ENCODE results near the gene ITGB1BP2. TPM values are rescaled to one million over a fixed set of nuclear protein-coding genes. Genes with fewer than 3 reads are reported as not detected.
"Not testable (repeated sequence)": the region's sequence is repeated elsewhere in the genome, so short reads cannot be mapped to it uniquely, and the experiment has no call there.

The ITGB1BP2 gene
- total and polyA plus RNA-seq, 12 donors, result 0.18 to 3.2 (median 0.83) TPM; not detected in 1

DNA sequence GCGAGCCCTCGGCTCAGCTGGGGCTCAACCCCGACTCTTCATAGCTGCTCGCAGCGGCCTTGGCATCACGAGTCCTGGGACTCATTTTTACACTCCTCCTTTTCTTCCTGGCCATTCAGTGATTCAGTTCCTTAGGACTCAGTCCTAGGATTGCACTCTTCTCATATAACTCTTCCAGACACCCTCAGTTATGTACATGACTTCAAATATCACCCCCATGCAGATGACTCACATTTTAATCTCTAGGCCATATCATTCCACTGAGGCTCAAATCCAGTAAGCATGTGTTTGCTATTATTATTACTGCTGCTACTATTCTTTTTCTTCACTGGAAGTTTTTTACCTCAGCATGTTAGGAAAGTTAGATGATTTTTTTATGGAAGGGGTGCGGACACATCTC, 14.4 kb downstream of the ITGB1BP2 start:
- H3K27ac ChIP-seq, result no peak overlapping the region
- intact Hi-C loops (cut with DNase I), result no loop called here

DNA sequence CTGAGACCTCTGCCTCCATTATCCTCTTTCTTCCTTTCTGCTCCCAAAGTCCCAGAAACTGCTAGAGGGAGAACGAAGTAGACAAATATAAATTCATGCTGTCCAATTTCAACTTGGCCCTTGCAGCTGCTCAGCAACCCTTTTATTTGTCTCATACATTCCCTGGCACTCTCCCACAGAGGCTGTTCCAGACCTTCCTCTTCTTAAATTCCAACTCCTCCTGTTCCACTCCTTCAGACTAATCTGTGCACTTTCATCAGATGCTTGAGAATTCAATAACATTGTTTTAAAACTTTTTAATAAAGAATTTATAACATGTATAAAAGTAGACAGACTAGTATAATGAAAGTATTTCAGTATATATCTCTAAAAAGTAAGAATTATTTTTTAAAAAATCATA, 15.4 kb downstream of the ITGB1BP2 start:
- H3K27ac ChIP-seq; H3K9me3 ChIP-seq (replicated peaks in 1 of 3); H3K4me1 ChIP-seq (replicated peaks in 1 of 2); DNase-seq; H3K36me3 ChIP-seq (replicated peaks in 1 of 2); H3K27me3 ChIP-seq; intact Hi-C loops (cut with DNase I); H3K4me3 ChIP-seq: not testable (repeated sequence)
- 63% methylated on average over 1 of the region's 1 CpG; no CpG with 5 or more reads in 3 of the 4 donors for WGBS, 4 donors

More for the DNA sequence above, 14.4 kb downstream of the ITGB1BP2 start:
- Histone ChIP-seq H3K36me3 (replicated peaks in 1 of 2) (no peaks in the 10 kb centered on the region), H3K4me3 (no peak overlapping the region), H3K27me3 (no peaks in the 10 kb centered on the region), H3K9me3 (replicated peaks in 1 of 3) (no peaks in the 10 kb centered on the region), H3K4me1 (replicated peaks in 1 of 2) (no peaks in the 10 kb centered on the region)
- 80 to 93% (median 85%) methylated on average over 5 to 7 of the region's 7 CpGs for WGBS, 4 donors
- TF ChIP-seq POLR2A (IDR thresholded peaks at IDR 0.05), result no peak
- TF ChIP-seq, protein P1, sequence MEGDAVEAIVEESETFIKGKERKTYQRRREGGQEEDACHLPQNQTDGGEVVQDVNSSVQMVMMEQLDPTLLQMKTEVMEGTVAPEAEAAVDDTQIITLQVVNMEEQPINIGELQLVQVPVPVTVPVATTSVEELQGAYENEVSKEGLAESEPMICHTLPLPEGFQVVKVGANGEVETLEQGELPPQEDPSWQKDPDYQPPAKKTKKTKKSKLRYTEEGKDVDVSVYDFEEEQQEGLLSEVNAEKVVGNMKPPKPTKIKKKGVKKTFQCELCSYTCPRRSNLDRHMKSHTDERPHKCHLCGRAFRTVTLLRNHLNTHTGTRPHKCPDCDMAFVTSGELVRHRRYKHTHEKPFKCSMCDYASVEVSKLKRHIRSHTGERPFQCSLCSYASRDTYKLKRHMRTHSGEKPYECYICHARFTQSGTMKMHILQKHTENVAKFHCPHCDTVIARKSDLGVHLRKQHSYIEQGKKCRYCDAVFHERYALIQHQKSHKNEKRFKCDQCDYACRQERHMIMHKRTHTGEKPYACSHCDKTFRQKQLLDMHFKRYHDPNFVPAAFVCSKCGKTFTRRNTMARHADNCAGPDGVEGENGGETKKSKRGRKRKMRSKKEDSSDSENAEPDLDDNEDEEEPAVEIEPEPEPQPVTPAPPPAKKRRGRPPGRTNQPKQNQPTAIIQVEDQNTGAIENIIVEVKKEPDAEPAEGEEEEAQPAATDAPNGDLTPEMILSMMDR (IDR thresholded peaks at IDR 0.05), result no peak
- DNase-seq, result no peak

DNA sequence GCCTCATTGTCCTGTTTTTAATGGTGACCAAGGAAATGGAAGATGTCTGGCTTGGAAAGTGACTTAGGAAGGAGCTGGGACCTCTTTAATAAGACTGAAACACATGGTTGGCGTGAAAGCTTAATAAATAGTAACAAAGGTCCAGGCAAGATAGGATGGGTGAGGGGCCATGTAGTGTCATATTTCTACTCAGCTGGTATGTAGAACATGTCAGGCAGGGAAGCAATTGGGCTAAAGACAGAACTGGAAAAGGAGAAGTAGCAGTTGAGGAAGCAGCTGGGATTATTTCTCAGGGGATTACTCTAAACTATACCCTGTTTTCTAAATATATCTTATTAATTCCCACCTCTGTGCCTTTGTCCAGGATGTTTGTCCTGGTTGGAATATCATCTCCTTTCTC, 18.6 kb downstream of the ITGB1BP2 start:
- intact Hi-C loops (cut with DNase I), result no loop called here
- no peak for TF ChIP-seq POLR2A (IDR thresholded peaks at IDR 0.05)
- TF ChIP-seq, protein P1 (IDR thresholded peaks at IDR 0.05), result no peak
- WGBS, 4 donors, result 81 to 91% (median 86%) methylated on average over 1 of the region's 1 CpG

DNA sequence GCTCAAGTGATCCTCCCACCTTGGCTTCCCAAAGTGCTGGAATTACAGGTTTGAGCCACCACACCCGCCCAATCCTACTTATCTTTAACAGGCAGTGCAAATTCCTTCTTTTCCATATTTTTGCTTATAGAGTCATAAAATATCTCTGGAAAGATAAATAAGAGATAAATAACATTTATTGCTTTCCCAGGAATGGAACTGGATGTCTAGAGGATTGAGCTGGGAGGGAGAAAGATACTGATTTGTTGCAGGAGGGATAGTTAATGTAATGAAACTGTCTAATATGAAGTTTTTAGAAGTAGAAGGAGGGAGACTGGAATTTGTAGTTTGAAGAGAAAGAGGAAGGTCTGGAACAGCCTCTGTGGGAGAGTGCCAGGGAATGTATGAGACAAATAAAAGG, 20.2 kb downstream of the ITGB1BP2 start:
- H3K27me3 ChIP-seq, result no peaks in the 10 kb centered on the region
- 80 to 100% (median 97%) methylated on average over 1 of the region's 1 CpG for WGBS, 4 donors
- TF ChIP-seq POLR2A (IDR thresholded peaks at IDR 0.05), result no peak
- TF ChIP-seq, protein P1 (IDR thresholded peaks at IDR 0.05), result no peak
- H3K9me3 ChIP-seq (replicated peaks in 1 of 3), result peaks cover 0 to 5% (median 0%) of the 10 kb centered on the region in 3 donors
- H3K4me1 ChIP-seq (replicated peaks in 1 of 2), result no peaks in the 10 kb centered on the region
- no peak for DNase-seq
- no peak overlapping the region for H3K27ac ChIP-seq
- intact Hi-C loops (cut with DNase I), result no loop called here
- H3K4me3 ChIP-seq, result no peak overlapping the region
- no peaks in the 10 kb centered on the region for H3K36me3 ChIP-seq (replicated peaks in 1 of 2)

More for the DNA sequence above, 18.6 kb downstream of the ITGB1BP2 start:
- no peak for DNase-seq
- Histone ChIP-seq H3K9me3 (replicated peaks in 1 of 3) (no peaks in the 10 kb centered on the region), H3K4me1 (replicated peaks in 1 of 2) (no peaks in the 10 kb centered on the region), H3K27ac (no peak overlapping the region), H3K27me3 (no peaks in the 10 kb centered on the region), H3K36me3 (replicated peaks in 1 of 2) (no peaks in the 10 kb centered on the region), H3K4me3 (no peak overlapping the region)

DNA sequence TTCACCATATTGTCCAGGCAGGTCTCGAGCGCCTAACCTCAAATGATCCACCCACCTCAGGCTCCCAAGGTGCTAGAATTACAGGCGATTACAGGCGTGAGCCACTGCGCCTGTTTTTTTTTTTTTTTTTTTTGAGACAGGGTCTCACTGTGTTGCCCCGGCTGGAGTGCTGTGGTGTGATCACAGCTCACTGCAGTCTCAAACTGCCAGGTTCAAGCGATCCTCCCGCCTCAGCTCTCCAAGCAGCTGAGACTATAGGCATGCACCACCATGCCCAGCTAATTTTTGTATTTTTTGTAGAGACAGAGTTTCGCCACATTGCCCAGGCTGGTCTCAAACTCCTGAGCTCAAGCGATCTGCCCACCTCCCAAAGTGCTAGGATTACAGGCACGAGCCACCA, 22.9 kb downstream of the ITGB1BP2 start:
- H3K4me1 ChIP-seq (replicated peaks in 1 of 2); DNase-seq; H3K27me3 ChIP-seq; H3K4me3 ChIP-seq; intact Hi-C loops (cut with DNase I); H3K27ac ChIP-seq; H3K9me3 ChIP-seq (replicated peaks in 1 of 3); H3K36me3 ChIP-seq (replicated peaks in 1 of 2): not testable (repeated sequence)
- 89 to 97% (median 95%) methylated on average over 9 to 11 of the region's 11 CpGs for WGBS, 4 donors
